Sigmoid colon (tissue), 4 donors: ENCODE measurements around the gene NKIRAS1.
"Not testable (repeated sequence)": the region's sequence is repeated elsewhere in the genome, so short reads cannot be mapped to it uniquely, and the experiment has no call there.

Experiments used
- EP300 ChIP-seq, 4 donors: sonication (generic); formaldehyde crosslinking; IDR thresholded peaks; one replicate each; pipeline ENCODE4 v1.6.1; 2017; ENCODE audit warnings: antibody characterized with exemption in 4 of 4
- TF ChIP-seq, protein P1 (sequence below), 4 experiments: fragments of 450-650 bp in 3 of 4; fragments of 200-600 bp in 1 of 4; IDR thresholded peaks; one replicate each; pipeline ENCODE4 v1.5.1; 2016 to 2019; ENCODE audit warnings: antibody characterized with exemption in 4 of 4, mild to moderate bottlenecking in 3 of 4, moderate library complexity in 2 of 4

DNA sequence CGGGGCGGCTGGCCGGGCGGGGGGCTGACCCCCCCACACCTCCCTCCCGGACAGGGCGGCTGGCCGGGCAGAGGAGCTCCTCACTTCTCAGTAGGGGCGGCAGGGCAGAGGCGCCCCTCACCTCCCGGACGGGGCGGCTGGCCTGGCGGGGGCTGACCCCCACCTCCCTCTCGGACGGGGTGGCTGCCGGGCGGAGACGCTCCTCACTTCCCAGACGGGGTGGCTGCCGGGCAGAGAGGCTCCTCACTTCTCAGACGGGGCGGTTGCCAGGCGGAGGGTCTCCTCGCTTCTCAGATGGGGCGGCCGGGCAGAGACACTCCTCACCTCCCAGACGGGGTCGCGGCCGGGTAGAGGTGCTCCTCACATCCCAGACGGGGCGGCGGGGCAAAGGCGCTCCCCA, 45.4 kb downstream of the NKIRAS1 start:
- TF ChIP-seq EP300 (IDR thresholded peaks at IDR 0.05): not testable (repeated sequence)
- TF ChIP-seq, protein P1, sequence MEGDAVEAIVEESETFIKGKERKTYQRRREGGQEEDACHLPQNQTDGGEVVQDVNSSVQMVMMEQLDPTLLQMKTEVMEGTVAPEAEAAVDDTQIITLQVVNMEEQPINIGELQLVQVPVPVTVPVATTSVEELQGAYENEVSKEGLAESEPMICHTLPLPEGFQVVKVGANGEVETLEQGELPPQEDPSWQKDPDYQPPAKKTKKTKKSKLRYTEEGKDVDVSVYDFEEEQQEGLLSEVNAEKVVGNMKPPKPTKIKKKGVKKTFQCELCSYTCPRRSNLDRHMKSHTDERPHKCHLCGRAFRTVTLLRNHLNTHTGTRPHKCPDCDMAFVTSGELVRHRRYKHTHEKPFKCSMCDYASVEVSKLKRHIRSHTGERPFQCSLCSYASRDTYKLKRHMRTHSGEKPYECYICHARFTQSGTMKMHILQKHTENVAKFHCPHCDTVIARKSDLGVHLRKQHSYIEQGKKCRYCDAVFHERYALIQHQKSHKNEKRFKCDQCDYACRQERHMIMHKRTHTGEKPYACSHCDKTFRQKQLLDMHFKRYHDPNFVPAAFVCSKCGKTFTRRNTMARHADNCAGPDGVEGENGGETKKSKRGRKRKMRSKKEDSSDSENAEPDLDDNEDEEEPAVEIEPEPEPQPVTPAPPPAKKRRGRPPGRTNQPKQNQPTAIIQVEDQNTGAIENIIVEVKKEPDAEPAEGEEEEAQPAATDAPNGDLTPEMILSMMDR (IDR thresholded peaks at IDR 0.05): not testable (repeated sequence)
